Type B pancreatic cell (in vitro differentiated cells): Measurements from ENCODE around the gene CSRP3. TPM values are rescaled to one million over a fixed set of nuclear protein-coding genes. Genes with fewer than 3 reads are reported as not detected.

Source experiments
- DNase-seq: peaks from one replicate; pipeline ENCODE4 v3.0.0; 2021; ENCODE audit warnings: mixed read lengths; ENCODE audit not compliant: unreplicated experiment; ENCODE audit errors: extremely low spot score
- H3K27ac Mint-ChIP-seq: 2 replicates; pipeline ENCODE4 v1.8.0; 2021; ENCODE audit warnings: mild to moderate bottlenecking, mixed read lengths
- H3K27me3 Mint-ChIP-seq: 2 replicates; pipeline ENCODE4 v1.8.0; 2021; ENCODE audit warnings: mixed read lengths
- H3K36me3 Mint-ChIP-seq: 2 replicates; pipeline ENCODE4 v1.8.0; 2021; ENCODE audit warnings: mixed read lengths
- H3K4me1 Mint-ChIP-seq: one replicate; pipeline ENCODE4 v1.8.0; 2021; ENCODE audit warnings: mixed read lengths; ENCODE audit not compliant: unreplicated experiment
- H3K4me3 Mint-ChIP-seq: 2 replicates; pipeline ENCODE4 v1.8.0; 2021; ENCODE audit warnings: mild to moderate bottlenecking, mixed read lengths
- H3K9me3 Mint-ChIP-seq: 2 replicates; pipeline ENCODE4 v1.8.0; 2021; ENCODE audit warnings: mixed read lengths
- CTCF ChIP-seq: fragments of 200-600 bp; sonication (generic); conservative IDR thresholded peaks from 2 replicates; pipeline ENCODE4 v1.5.0; 2021; ENCODE audit warnings: antibody characterized with exemption, mild to moderate bottlenecking
- total RNA-seq: library from RNA; stranded (reverse); gene quantifications from 2 replicates; pipeline ENCODE4 v1.2.1, GENCODE V29; 2021; ENCODE audit warnings: low replicate concordance

The CSRP3 gene
- total RNA-seq, 1 donor from 2014 or later: not detected

DNA sequence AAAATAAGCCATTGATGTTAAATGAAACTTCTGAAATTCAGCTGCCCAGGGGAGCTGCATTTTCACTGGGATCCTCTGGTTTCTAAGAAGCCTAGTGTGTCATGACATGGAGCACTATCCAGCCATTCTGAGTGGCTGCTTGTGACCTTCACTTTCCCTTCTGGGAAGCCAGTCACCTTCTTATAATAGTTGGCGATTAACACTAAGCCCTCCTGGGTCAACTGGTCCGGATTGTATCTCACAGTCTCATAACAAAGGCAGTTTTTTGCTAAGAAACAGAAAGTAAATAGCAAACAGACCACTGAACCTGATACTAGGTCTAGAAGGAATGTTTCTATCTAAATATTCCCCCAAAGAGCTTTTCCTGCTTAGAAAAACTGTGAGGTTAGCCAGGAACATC, 7.9 kb downstream of the CSRP3 start:
- H3K27ac Mint-ChIP-seq: no peak overlapping the region
- no peaks in the 10 kb centered on the region for H3K9me3 Mint-ChIP-seq
- no peak for DNase-seq
- H3K4me3 Mint-ChIP-seq: no peak overlapping the region
- H3K27me3 Mint-ChIP-seq: no peaks in the 10 kb centered on the region
- H3K36me3 Mint-ChIP-seq: no peaks in the 10 kb centered on the region
- no peak for TF ChIP-seq CTCF
- peaks cover 8% of the 10 kb centered on the region for H3K4me1 Mint-ChIP-seq

DNA sequence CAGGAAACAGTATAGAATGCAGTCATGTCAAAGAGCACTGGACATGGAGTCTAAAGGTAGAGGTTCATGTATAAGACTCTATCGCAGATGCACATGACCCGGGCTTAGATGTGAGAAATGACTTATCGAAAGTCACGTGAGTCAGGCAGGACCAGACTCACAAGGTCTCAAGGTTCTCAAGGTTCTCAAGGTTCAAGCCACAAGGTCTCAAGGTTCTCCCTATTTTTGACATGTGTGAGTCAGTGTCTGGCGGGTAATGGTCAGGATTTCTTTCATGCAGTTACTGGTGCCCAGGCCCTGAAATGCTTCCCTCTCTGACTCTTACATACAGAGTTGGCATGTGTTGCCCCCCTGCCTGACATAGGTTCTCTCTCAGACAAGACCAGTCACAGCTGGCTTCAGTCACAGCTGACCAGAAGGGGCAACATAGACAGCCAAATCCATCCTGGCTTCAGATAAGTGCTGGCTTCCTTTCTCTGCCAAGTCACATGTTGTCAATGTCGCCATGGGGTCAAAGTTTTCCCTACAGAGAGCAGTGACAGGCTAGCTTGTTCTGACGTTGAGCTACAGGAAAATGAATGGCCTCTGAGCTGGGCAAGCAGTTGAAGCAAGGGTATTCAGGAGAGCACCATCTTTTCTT, 10.1 kb downstream of the CSRP3 start:
- DNase-seq: no peak

GRCh38 chr11:19187833-19188258, 13.9 kb downstream of the CSRP3 start:
- H3K36me3 Mint-ChIP-seq: no peaks in the 10 kb centered on the region
- H3K4me1 Mint-ChIP-seq: peaks cover 8% of the 10 kb centered on the region
- no peak overlapping the region for H3K4me3 Mint-ChIP-seq
- no peak for TF ChIP-seq CTCF
- H3K27ac Mint-ChIP-seq: no peak overlapping the region
- no peaks in the 10 kb centered on the region for H3K27me3 Mint-ChIP-seq
- no peak for DNase-seq
- no peaks in the 10 kb centered on the region for H3K9me3 Mint-ChIP-seq

More for the DNA sequence above, 10.1 kb downstream of the CSRP3 start:
- TF ChIP-seq CTCF: no peak
- no peak overlapping the region for H3K27ac Mint-ChIP-seq
- H3K4me1 Mint-ChIP-seq: peaks cover 14% of the 10 kb centered on the region
- no peaks in the 10 kb centered on the region for H3K36me3 Mint-ChIP-seq
- H3K27me3 Mint-ChIP-seq: no peaks in the 10 kb centered on the region
- H3K4me3 Mint-ChIP-seq: no peak overlapping the region
- H3K9me3 Mint-ChIP-seq: no peaks in the 10 kb centered on the region

- H3K27me3 Mint-ChIP-seq: no peaks in the 10 kb centered on the region
- H3K4me3 Mint-ChIP-seq: no peak overlapping the region
- TF ChIP-seq CTCF: no peak
- no peak overlapping the region for H3K27ac Mint-ChIP-seq
- no peak for DNase-seq
- peaks cover 8% of the 10 kb centered on the region for H3K4me1 Mint-ChIP-seq
- H3K36me3 Mint-ChIP-seq: no peaks in the 10 kb centered on the region
- no peaks in the 10 kb centered on the region for H3K9me3 Mint-ChIP-seq
These were observed 14.5 kb downstream of the CSRP3 start for GRCh38 chr11:19187114-19187832.

GRCh38 chr11:19185516-19186052, 16.2 kb downstream of the CSRP3 start:
- H3K36me3 Mint-ChIP-seq: peaks cover under 1% of the 10 kb centered on the region
- DNase-seq: no peak
- no peak overlapping the region for H3K4me3 Mint-ChIP-seq
- TF ChIP-seq CTCF: no peak
- peaks cover 8% of the 10 kb centered on the region for H3K4me1 Mint-ChIP-seq
- H3K27ac Mint-ChIP-seq: no peak overlapping the region
- no peaks in the 10 kb centered on the region for H3K9me3 Mint-ChIP-seq
- no peaks in the 10 kb centered on the region for H3K27me3 Mint-ChIP-seq
